Stimulated activated CD8-positive, alpha-beta memory T cell treated with anti-CD3 and anti-CD28 coated beads, Interleukin-2, amount 100 ng/mL, for 48 hours (primary cell): Measurements from ENCODE around the gene CACNA2D4.
A peak's percentile ranks its signal among the peaks of the same experiment; 100 is the strongest.

ENCODE experiments used
- DNase-seq, 2 donors: peaks; one replicate each; pipeline ENCODE4 v3.0.0-alpha.2; 2020; ENCODE audit warnings: low read depth in 2 of 2

Gene CACNA2D4

GRCh38 chr12:1919284-1919683 lies 832 bp upstream of the CACNA2D4 start:
- no peak for DNase-seq

GRCh38 chr12:1918884-1919236 lies 408 bp upstream of the CACNA2D4 start:
- no peak for DNase-seq

DNA sequence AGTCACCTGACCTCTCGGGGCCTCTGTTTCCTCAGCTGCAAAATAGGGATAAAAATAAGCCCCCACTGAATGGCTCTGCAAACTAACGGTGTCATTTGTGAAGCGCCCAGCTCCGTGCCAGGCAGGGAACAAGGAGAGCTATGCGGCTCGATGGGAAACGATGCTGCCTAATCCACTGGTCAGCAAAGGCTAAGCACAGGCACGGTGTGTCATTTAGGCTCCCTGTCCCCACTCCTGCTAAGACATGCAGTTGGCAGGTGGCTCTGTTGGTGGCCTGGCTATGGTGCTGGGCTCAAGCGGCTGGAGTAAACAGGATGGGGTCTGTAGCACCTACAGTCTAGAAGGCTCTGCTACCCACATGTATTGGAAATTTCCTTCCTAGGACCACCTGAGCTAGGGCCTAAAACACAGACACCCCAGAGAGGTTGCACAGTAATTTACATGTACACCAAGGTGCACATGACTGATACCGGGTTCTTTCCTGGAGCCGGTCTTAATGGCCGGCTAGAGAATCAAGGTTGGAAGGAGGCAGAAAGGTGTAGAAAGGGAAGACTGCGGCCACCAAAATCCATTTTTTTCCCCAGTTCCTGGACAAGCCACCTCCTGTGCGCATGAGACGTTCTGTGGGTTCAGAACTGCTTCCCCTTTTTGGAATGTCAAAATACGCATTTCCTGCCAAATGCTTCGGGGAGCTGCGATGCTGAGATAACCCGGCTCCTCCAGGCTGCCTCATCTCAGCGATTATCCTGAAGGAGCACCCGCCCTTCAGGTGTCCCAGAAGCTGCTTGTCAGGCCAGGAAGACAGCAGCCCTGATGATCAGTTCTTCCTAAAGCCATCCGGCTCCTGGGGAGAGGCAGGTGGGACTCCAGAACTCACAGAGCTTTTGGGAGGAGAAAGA lies 1.0 kb downstream of the CACNA2D4 start:
- no peak for DNase-seq

DNA sequence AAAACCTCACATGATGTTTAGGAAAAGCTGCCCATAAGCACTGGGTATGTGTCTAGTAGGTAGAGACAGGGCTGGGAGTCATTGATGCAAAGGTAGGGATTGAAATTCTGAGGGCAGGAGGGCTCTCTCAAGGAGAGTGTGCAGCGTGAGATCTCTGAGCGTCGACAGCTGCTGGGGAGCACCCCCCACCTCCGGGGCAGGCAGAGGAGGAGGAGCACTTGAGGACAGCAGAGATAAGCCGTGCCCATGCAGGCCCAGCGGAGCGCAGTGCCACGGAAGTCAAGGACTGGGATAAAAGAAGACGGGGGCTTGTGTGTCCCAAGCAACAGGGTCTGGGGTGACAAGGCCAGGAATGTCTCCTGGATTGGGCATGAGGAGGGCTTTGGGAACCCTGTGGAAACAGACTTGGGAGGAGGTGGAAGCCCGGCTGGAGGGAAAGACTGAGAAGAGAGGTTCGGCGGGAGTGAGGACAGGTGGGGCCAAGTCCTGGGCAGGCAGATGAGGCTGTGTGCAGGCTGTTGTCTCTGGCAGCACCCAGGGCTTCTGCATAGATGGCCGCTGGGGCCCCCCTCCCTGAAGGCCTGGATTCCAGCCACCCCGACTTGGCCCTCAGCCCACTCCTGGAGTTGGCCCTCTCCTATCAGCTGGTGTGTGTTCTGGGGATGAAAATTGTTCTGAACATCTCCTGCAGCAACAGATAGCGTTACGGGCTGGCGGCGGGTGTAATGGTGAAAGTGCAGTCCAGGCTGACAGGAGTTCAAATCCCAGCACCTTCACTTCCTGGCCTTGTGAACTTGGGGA lies 1.9 kb downstream of the CACNA2D4 start:
- DNase-seq: no peak

DNA sequence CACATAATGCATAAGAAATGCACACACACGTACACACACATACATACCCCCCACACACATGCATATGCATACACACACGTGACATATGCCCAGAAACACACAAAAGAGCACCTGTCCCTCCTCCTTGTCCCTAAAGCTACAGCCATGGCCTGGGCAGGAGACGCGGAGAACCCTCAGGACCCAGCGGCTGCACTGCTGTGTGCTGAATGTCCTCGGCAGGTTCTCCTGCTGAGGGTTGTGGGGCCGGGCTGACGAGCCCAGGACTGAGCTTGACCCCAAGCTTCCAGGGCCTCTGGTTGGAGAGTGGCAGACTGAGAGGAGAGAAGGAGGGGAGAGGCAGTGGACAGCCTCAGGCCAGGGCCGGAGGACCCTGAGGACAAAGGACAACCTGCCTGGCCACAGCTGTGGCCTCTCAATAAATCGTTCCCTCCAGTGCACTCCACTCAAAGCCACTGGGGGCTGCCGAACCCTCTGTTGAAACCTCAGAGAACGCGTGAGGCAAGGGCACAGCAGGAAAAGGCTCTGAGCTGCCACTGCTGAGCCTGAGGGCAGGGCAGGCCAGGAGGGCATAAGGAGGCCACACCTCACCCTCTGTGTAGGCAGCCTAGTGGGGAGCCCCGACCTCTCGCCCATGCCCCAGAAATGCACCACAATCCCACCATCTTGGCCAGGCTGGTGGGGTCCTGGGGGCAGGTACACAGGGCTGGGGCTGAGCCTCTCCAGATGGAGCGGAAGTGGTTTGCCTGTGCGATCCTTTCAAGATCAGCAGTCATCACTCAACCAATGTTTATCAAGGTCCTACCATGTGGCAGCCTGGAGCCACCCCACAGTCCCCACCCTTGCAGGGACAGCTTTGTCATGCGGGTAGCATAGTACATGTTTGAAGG lies 3.1 kb downstream of the CACNA2D4 start:
- no peak for DNase-seq

DNA sequence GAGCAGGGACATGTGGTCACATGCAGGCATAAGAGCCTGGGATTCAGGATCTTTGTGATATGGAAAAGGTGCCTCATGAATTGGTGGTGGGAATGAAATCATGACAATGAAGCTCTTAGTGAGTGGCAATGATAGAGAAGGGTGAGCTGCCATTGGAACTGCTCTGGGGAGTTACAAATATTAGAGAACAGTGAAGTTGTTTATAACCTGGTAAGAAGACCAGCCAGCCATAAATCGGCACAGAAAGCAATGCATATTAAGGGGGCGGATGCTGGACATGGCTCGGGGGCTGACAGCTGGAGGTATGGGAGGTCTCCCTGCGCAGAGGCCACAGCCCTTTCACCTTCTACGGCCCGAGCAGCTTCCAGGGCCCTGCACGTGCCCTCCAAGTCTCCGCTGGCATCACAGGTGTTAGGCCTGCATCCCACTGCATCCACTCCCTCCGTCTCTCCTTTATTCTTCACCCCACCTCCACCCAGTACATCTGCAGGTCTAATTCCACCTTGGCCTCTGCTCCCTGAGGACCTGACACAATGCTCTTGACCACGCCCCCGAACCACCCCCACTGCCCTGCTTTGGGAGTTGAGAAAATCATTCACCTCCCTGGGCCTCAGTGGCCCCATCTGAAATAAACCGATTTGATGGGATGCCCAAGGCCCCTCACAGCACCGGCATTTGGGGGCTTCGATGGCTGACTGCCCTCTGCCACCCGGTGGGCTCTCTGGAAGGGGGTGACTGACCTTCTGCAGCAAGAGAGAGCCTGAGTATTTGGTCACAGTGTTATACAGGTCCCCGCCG lies 4.1 kb downstream of the CACNA2D4 start:
- DNase-seq: no peak

DNA sequence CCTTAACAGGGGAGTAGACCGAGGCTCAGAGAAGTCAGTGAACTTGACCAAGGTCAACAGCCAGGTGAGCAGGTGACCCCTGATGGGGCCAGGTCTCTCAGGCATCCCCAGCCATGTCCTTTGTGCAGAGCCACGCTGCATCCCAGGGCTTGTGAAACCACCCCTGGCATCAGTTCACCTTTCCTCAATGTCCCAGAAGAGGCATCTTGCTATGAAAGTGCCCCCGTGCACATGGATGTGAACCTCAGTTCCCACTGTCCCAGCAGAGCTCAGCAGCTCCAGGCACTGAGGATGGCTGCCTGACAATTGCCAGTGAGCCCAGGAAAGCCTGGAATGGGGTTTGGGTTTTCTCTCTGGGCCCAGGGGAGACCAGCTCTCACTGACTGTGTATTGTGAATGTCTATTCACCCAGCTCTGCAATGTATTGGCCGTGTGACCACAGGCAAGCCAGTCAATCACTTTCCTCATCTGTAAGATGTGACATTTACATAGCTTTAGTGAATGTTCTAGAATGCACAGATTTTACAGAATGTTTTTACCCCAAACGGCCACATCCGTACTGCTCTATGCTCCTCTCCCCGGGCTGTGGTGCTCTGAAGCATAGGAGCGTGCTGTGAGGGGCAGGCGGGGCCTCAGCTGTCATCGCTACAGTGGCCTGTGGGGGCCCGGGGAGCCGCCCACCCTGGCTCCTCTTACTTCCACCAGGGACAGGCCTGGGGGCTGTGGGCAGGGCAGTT lies 4.9 kb downstream of the CACNA2D4 start:
- no peak for DNase-seq

GRCh38 chr12:1912580-1913376 lies 5.7 kb downstream of the CACNA2D4 start:
- DNase-seq: no peak

GRCh38 chr12:1911598-1912575 lies 6.6 kb downstream of the CACNA2D4 start:
- DNase-seq: no peak

DNA sequence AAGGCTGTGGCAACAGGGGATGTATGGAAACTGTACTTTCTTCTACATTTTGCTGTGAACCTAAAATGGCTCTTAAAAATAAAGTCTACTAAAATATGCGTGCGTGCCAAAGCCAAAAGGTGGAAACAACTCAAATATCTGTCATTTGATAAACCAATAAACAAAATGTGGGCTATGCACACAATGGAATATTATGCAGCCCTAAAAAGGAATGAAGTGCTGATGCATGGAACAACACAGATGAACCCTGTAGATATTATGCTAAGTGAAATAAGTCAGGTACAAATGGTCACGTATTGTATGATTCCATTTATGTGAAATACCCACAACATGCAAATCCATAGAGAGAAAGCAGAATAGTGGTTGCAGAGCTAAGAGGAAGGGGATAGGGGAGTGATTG lies 8.0 kb downstream of the CACNA2D4 start:
- no peak for DNase-seq

GRCh38 chr12:1908758-1909157 lies 9.7 kb downstream of the CACNA2D4 start:
- no peak for DNase-seq

GRCh38 chr12:1907652-1908611 lies 10.5 kb downstream of the CACNA2D4 start:
- DNase-seq: peak in 1 of 2 donors; percentile 19

GRCh38 chr12:1906579-1906978 lies 11.9 kb downstream of the CACNA2D4 start:
- no peak for DNase-seq

- DNase-seq: no peak
Measured at GRCh38 chr12:1904875-1905274, 13.6 kb downstream of the CACNA2D4 start.

DNA sequence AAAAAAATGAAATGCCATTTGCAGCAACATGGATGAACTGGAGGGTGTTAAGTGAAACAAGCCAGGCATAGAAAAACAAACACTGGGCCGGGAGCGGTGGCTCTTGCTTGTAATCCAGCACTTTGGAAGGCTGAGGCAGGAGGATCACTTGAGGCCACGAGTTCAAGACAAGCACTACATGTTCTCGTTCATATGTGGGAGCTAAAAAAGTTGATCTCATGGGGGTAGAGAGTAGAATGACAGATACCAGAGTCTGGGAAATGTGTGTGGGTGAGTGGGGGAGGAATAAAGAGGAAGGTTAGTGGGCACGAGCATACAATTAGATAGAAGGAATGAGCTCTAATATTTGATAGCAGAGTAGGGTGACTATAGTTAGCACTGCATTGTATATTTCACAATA lies 21.5 kb downstream of the CACNA2D4 start:
- DNase-seq: no peak

DNA sequence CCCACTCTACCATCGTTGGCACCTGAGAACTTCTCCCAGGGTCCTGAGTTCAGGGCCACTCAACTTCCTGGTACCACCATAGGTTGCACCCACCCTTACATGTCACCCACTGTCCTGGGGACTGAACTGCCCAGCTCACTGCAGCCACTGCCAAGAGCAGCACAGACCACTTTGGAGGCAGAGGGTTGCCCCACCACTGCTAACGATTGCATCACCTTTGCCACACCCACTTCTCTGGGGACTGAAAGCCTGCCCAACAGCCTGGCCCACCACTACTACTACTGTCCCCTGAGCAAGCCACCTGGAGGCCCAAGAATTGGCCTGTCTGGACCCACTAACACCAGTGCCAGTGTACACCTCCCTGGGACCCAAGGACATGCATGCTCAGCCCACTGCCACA lies 27.6 kb downstream of the CACNA2D4 start:
- no peak for DNase-seq

- DNase-seq: no peak
Measured at GRCh38 chr12:1890119-1890703, 28.2 kb downstream of the CACNA2D4 start.
